ENCODE results near the gene ELOB. TPM values are rescaled to one million over a fixed set of nuclear protein-coding genes. Genes with fewer than 3 reads are reported as not detected.

Gene ELOB
- total RNA-seq, 3 donors from 2014 or later = 223 to 320 (median 298) TPM

DNA sequence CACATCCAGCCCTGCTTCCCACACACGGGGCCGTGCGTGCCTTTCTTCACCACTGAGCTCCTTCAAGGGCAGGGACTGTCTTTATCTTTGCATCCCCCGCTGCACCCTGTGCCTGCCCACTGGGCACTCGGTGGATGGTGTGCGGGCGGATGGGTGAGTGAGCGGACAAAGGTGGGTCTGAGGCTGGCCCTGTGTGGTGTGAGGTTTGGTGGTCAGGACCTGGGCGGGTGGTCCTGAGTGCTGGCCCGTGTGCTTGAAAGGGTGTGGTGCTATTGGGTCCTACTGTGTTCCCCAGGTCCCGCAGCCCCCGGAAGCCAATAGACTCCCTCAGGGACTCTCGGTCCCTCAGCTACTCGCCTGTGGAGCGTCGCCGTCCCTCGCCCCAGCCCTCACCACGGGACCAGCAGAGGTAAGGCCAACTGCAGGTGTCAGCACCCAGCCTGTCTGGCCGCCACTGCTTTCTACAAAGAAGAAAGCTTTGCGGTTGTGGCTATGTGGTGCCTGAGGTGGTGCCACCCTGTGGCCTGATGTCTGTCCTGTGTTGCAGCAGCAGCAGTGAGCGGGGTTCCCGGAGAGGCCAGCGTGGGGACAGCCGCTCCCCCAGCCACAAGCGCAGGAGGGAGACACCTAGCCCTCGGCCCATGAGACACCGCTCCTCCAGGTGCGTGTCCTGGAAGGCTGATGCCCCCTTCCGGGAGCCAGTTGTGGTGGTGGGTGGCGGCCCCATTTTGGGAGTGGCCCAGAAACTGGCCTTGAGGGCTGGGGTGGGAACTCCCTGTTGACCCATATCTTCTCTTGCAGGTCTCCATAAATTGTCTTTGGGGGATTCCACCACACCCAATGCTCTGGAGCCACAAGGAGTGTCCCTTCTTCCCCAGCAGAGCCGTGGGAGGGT, 6.8 kb downstream of the ELOB start:
- Mint-ChIP-seq H3K4me1 (ENCODE audit: low read depth) (peaks cover 14% of the 10 kb centered on the region), H3K4me3 (no peak overlapping the region), H3K9me3 (no peaks in the 10 kb centered on the region), H3K36me3 (ENCODE audit: insufficient read depth) (peaks cover 39% of the 10 kb centered on the region), H3K27me3 (ENCODE audit: low read depth) (no peaks in the 10 kb centered on the region)
- ATAC-seq (peak; percentile 18 to 21), DNase-seq (no peak)

DNA sequence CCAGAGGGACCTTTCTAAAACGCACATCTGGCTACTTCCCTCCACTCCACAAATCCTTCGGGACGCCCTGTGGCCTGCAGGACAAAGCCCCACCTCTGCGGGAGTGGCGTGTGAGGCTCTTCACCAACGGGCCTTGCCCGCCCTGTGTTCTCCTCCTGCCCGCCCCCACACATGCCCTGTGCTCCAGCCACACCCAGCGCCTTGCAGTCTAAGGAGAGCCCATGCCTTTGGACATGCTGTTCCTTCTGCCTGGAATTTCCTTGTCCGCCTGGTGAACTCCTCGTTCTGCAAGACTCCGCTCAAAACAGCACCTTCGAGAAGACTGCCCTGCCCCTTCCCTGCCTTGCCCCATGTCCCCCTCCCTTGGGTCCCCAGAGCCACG, 7.4 kb downstream of the ELOB start:
- H3K4me1 Mint-ChIP-seq (ENCODE audit: low read depth) = peaks cover 13% of the 10 kb centered on the region
- ATAC-seq = no peak
- H3K36me3 Mint-ChIP-seq (ENCODE audit: insufficient read depth) = peaks cover 41% of the 10 kb centered on the region

DNA sequence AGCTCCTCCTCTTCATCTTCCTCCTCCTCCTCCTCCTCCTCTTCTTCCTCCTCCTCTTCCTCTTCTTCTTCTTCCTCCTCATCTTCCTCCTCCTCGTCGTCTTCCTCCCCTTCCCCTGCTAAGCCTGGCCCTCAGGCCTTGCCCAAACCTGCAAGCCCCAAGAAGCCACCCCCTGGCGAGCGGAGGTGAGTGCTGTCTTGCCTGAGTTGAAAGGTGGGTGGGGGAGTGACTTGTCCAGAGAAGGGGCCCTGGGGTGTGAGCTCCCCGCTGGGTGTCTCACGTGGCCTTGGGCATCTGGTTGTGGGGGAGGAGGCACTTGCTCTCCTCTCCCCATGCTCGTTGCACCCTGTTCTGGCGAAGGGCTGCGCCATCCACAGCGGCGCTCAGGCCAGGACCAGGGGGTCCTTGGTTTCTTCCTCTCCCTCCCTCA, 8.0 kb downstream of the ELOB start:
- Mint-ChIP-seq H3K4me1 (ENCODE audit: low read depth) (peaks cover 13% of the 10 kb centered on the region), H3K27me3 (ENCODE audit: low read depth) (no peaks in the 10 kb centered on the region), H3K4me3 (no peak overlapping the region), H3K36me3 (ENCODE audit: insufficient read depth) (peaks cover 46% of the 10 kb centered on the region), H3K9me3 (no peaks in the 10 kb centered on the region)
- ATAC-seq = no peak
- no peak for DNase-seq

More for the DNA sequence above, 7.4 kb downstream of the ELOB start:
- H3K27me3 Mint-ChIP-seq (ENCODE audit: low read depth) = no peaks in the 10 kb centered on the region
- no peak overlapping the region for H3K4me3 Mint-ChIP-seq
- no peaks in the 10 kb centered on the region for H3K9me3 Mint-ChIP-seq
- DNase-seq = no peak

DNA sequence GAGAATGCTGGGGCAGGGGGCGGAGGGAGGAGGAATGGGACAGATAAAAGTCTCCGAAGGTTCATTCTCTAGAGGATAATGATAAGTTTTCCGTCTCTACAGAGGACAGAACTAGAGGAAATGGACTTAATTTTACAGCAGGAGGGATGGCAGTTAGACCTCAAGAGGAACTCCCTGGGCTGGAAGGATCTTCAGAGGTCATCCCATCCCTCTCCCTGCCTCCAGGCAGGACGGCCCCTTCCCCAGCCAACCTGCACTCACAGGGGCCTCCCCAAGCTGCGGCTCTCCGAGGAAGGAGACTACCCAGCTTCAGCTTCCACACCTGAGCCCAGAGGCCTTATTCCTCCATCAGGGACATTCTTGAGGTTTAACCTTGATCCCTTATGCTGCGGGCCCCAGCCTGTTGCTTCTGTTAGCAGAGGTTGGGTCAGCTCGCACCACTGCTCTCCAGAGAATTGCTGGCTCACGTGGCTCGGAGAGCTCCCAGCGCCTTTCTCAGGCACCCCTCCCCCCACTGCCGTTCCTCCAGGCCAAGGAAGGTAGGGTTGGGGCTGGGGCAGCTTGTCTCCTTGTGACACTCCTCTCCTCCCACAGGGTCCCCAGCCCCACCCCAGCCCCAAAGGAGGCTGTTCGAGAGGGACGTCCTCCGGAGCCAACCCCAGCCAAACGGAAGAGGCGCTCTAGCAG, 8.5 kb downstream of the ELOB start:
- ATAC-seq = no peak
- H3K27me3 Mint-ChIP-seq (ENCODE audit: low read depth) = no peaks in the 10 kb centered on the region
- H3K4me3 Mint-ChIP-seq = no peak overlapping the region
- H3K4me1 Mint-ChIP-seq (ENCODE audit: low read depth) = peaks cover 13% of the 10 kb centered on the region
- peaks cover 51% of the 10 kb centered on the region for H3K36me3 Mint-ChIP-seq (ENCODE audit: insufficient read depth)
- DNase-seq = no peak
- no peaks in the 10 kb centered on the region for H3K9me3 Mint-ChIP-seq

DNA sequence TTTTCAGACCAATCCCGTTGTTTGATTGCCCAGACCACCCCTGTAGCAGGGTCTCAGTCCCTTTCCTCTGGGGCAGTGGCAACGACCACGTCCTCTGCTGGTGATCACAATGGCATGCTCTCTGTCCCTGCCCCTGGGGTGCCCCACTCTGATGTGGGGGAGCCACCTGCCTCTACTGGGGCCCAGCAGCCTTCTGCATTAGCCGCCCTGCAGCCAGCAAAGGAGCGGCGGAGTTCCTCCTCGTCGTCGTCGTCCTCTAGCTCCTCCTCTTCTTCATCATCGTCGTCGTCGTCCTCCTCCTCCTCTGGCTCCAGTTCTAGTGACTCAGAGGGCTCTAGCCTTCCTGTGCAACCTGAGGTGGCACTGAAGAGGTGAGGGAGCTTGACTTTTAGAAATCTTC, 9.2 kb downstream of the ELOB start:
- H3K27me3 Mint-ChIP-seq (ENCODE audit: low read depth) = no peaks in the 10 kb centered on the region
- DNase-seq (no peak), ATAC-seq (no peak)
- peaks cover 58% of the 10 kb centered on the region for H3K36me3 Mint-ChIP-seq (ENCODE audit: insufficient read depth)
- H3K4me1 Mint-ChIP-seq (ENCODE audit: low read depth) = peaks cover 13% of the 10 kb centered on the region
- no peaks in the 10 kb centered on the region for H3K9me3 Mint-ChIP-seq
- no peak overlapping the region for H3K4me3 Mint-ChIP-seq

DNA sequence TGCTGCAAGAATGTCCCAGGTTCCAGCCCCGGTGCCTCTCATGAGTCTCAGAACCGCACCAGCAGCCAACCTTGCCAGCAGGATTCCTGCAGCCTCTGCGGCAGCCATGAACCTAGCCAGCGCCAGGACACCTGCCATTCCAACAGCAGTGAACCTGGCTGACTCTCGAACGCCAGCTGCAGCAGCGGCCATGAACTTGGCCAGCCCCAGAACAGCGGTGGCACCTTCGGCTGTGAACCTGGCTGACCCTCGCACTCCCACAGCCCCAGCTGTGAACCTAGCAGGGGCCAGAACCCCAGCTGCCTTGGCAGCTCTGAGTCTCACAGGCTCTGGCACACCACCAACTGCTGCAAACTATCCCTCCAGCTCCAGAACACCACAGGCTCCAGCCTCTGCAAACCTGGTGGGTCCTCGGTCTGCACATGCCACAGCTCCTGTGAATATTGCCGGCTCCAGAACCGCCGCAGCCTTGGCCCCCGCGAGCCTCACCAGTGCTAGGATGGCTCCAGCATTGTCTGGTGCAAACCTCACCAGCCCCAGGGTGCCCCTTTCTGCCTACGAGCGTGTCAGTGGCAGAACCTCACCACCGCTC, 9.8 kb downstream of the ELOB start:
- H3K27me3 Mint-ChIP-seq (ENCODE audit: low read depth) = no peaks in the 10 kb centered on the region
- ATAC-seq = no peak
- peaks cover 10% of the 10 kb centered on the region for H3K4me1 Mint-ChIP-seq (ENCODE audit: low read depth)

DNA sequence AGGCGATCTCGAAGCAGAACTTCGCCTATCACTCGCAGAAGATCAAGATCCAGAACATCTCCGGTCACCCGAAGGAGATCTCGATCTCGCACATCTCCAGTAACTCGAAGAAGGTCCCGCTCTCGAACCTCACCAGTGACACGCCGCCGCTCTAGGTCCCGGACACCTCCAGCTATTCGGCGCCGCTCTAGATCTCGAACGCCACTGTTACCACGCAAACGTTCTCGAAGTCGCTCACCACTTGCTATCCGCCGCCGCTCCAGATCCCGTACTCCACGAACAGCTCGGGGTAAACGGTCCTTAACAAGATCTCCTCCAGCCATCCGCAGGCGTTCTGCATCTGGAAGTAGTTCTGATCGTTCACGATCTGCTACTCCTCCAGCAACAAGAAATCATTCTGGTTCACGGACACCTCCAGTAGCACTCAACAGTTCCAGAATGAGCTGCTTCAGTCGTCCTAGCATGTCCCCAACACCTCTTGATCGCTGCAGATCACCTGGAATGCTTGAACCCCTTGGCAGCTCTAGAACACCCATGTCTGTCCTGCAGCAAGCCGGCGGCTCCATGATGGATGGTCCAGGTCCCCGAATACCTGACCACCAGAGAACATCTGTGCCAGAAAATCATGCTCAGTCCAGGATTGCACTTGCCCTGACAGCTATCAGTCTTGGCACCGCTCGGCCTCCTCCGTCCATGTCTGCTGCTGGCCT, 10.5 kb downstream of the ELOB start:
- Mint-ChIP-seq H3K4me1 (ENCODE audit: low read depth) (peaks cover 9% of the 10 kb centered on the region), H3K9me3 (no peaks in the 10 kb centered on the region), H3K36me3 (ENCODE audit: insufficient read depth) (peaks cover 65% of the 10 kb centered on the region), H3K4me3 (no peak overlapping the region), H3K27me3 (ENCODE audit: low read depth) (no peaks in the 10 kb centered on the region)
- ATAC-seq (no peak), DNase-seq (no peak)

More for the DNA sequence above, 9.8 kb downstream of the ELOB start:
- no peak for DNase-seq
- no peaks in the 10 kb centered on the region for H3K9me3 Mint-ChIP-seq
- peaks cover 61% of the 10 kb centered on the region for H3K36me3 Mint-ChIP-seq (ENCODE audit: insufficient read depth)
- no peak overlapping the region for H3K4me3 Mint-ChIP-seq

DNA sequence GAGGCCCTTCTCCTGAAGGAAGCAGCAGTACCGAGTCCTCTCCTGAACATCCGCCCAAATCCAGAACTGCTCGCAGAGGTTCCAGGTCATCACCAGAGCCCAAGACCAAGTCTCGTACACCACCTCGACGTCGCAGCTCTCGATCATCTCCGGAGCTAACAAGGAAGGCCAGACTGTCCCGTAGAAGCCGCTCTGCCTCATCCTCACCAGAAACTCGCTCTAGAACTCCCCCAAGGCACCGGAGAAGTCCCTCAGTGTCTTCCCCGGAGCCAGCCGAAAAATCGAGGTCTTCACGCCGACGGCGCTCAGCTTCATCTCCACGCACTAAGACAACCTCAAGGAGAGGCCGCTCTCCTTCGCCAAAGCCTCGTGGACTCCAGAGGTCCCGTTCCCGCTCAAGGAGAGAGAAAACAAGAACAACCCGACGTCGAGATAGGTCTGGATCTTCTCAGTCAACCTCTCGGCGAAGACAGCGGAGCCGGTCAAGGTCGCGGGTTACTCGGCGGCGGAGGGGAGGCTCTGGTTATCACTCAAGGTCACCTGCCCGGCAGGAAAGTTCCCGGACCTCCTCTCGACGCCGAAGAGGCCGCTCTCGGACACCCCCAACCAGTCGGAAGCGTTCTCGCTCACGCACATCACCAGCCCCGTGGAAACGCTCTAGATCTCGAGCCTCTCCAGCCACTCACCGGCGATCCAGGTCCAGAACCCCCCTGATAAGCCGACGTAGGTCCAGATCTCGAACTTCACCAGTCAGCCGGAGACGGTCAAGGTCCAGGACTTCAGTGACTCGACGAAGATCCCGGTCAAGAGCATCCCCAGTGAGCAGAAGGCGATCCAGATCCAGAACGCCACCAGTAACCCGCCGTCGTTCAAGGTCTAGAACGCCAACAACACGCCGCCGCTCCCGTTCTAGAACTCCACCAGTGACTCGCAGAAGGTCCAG, 11.3 kb downstream of the ELOB start:
- H3K4me1 Mint-ChIP-seq (ENCODE audit: low read depth) = peaks cover 10% of the 10 kb centered on the region
- H3K27me3 Mint-ChIP-seq (ENCODE audit: low read depth) = no peaks in the 10 kb centered on the region
- ATAC-seq (no peak), DNase-seq (no peak)
- no peaks in the 10 kb centered on the region for H3K9me3 Mint-ChIP-seq
- H3K4me3 Mint-ChIP-seq = no peak overlapping the region
- H3K36me3 Mint-ChIP-seq (ENCODE audit: insufficient read depth) = peaks cover 73% of the 10 kb centered on the region

DNA sequence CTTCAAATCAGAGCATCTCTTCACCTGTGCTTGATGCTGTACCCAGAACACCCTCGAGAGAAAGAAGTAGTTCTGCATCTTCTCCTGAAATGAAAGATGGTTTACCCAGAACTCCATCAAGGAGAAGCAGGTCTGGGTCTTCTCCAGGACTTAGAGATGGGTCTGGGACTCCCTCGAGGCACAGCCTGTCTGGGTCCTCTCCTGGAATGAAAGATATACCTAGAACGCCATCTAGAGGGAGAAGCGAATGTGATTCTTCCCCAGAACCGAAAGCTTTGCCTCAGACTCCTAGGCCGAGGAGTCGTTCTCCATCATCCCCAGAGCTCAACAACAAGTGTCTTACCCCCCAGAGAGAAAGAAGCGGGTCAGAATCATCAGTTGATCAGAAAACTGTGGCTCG, 12.4 kb downstream of the ELOB start:
- H3K27me3 Mint-ChIP-seq (ENCODE audit: low read depth) = no peaks in the 10 kb centered on the region
- peaks cover 76% of the 10 kb centered on the region for H3K36me3 Mint-ChIP-seq (ENCODE audit: insufficient read depth)
- H3K4me1 Mint-ChIP-seq (ENCODE audit: low read depth) = peaks cover 14% of the 10 kb centered on the region
- ATAC-seq (no peak), DNase-seq (no peak)
- no peaks in the 10 kb centered on the region for H3K9me3 Mint-ChIP-seq
- H3K4me3 Mint-ChIP-seq = no peak overlapping the region

DNA sequence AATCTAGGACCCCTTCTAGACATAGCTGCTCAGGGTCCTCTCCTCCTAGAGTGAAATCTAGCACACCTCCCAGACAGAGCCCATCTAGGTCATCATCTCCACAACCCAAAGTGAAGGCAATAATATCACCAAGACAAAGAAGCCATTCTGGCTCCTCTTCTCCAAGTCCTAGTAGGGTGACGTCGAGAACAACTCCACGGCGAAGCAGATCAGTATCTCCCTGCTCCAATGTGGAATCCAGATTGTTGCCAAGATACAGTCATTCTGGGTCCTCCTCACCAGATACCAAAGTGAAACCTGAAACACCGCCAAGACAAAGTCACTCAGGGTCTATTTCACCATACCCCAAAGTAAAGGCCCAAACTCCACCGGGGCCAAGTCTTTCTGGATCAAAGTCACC, 13.9 kb downstream of the ELOB start:
- no peaks in the 10 kb centered on the region for H3K27me3 Mint-ChIP-seq (ENCODE audit: low read depth)
- DNase-seq (no peak), ATAC-seq (no peak)

DNA sequence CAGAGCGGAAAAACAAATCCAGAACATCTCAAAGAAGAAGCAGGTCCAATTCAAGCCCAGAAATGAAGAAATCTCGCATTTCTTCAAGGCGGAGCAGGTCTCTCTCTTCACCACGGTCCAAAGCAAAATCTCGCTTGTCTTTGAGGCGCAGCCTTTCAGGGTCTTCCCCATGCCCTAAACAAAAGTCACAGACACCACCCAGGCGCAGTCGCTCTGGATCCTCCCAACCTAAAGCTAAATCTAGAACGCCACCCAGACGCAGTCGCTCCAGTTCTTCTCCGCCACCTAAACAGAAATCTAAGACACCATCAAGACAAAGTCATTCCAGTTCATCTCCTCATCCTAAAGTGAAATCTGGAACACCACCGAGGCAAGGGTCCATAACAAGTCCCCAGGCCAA, 14.4 kb downstream of the ELOB start:
- Mint-ChIP-seq H3K4me1 (ENCODE audit: low read depth) (peaks cover 11% of the 10 kb centered on the region), H3K27me3 (ENCODE audit: low read depth) (no peaks in the 10 kb centered on the region), H3K36me3 (ENCODE audit: insufficient read depth) (peaks cover 86% of the 10 kb centered on the region), H3K9me3 (no peaks in the 10 kb centered on the region), H3K4me3 (peak overlapping the region; percentile 12)
- ATAC-seq = no peak
- DNase-seq = no peak

More for the DNA sequence above, 13.9 kb downstream of the ELOB start:
- H3K4me1 Mint-ChIP-seq (ENCODE audit: low read depth) = peaks cover 14% of the 10 kb centered on the region
- peaks cover 87% of the 10 kb centered on the region for H3K36me3 Mint-ChIP-seq (ENCODE audit: insufficient read depth)
- no peaks in the 10 kb centered on the region for H3K9me3 Mint-ChIP-seq
- no peak overlapping the region for H3K4me3 Mint-ChIP-seq

DNA sequence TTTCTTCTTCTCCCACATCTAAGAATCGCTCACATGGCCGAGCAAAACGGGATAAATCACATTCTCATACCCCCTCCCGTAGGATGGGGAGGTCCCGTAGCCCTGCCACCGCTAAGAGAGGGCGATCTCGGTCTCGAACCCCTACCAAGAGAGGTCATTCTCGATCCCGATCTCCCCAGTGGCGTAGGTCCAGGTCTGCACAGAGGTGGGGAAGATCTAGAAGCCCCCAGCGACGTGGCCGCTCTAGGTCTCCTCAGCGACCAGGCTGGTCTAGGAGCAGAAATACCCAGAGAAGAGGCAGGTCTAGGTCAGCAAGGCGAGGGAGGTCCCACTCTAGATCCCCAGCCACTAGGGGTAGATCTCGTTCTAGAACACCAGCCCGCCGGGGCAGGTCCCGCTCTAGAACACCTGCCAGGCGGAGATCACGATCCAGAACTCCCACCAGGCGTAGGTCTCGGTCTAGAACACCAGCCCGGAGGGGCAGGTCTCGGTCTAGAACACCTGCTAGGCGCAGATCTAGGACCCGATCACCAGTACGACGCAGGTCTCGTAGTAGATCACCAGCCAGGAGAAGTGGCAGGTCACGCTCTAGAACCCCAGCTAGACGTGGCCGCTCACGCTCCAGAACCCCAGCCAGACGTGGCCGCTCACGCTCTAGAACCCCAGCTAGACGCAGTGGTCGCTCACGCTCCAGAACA, 15.0 kb downstream of the ELOB start:
- Mint-ChIP-seq H3K27me3 (ENCODE audit: low read depth) (no peaks in the 10 kb centered on the region), H3K36me3 (ENCODE audit: insufficient read depth) (peaks cover 90% of the 10 kb centered on the region), H3K9me3 (no peaks in the 10 kb centered on the region), H3K4me3 (peak overlapping the region; percentile 12), H3K4me1 (ENCODE audit: low read depth) (peaks cover 15% of the 10 kb centered on the region)
- no peak for ATAC-seq
- no peak for DNase-seq

DNA sequence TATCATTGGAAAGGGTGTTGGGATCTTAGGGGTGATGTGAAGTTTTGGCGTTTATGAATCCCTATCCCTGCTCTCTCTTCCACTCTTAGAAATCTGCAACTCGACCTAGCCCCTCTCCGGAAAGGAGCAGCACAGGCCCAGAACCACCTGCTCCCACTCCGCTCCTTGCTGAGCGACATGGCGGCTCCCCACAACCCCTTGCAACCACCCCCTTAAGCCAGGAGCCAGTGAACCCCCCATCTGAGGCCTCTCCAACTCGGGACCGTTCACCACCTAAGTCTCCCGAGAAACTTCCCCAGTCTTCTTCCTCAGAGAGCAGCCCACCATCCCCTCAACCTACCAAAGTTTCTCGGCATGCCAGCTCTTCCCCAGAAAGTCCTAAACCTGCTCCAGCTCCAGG, 15.6 kb downstream of the ELOB start:
- H3K9me3 Mint-ChIP-seq = no peaks in the 10 kb centered on the region
- ATAC-seq (no peak), DNase-seq (no peak)
- H3K36me3 Mint-ChIP-seq (ENCODE audit: insufficient read depth) = peaks cover 90% of the 10 kb centered on the region
- peaks cover 21% of the 10 kb centered on the region for H3K4me1 Mint-ChIP-seq (ENCODE audit: low read depth)
- no peak overlapping the region for H3K4me3 Mint-ChIP-seq
- H3K27me3 Mint-ChIP-seq (ENCODE audit: low read depth) = no peaks in the 10 kb centered on the region
